SK-N-MC (cell line): ENCODE results near the gene POLK.
"Not testable (repeated sequence)": the region's sequence is repeated elsewhere in the genome, so short reads cannot be mapped to it uniquely, and the experiment has no call there.

Experiments
- DNase-seq: peaks from one replicate; pipeline ENCODE4 v3.0.0-alpha.2; 2011; ENCODE audit warnings: low read depth, low spot score
- H3K27ac ChIP-seq: fragments of 200-600 bp; sonication (generic); 2 replicates; pipeline ENCODE4 v1.5.1; 2016; ENCODE audit warnings: mixed run types
- H3K36me3 ChIP-seq: fragments of 200-600 bp; sonication (generic); 2 replicates; pipeline ENCODE4 v1.6.1; 2017; ENCODE audit warnings: antibody characterized with exemption, low read length, mixed read lengths; ENCODE audit not compliant: insufficient read depth
- H3K4me3 ChIP-seq: fragments of 200-600 bp; sonication (generic); 2 replicates; pipeline ENCODE4 v1.5.1; 2016
- H3K9ac ChIP-seq: fragments of 200-600 bp; sonication (generic); 2 replicates; pipeline ENCODE4 v1.8.0; 2017; ENCODE audit warnings: mixed run types, mixed read lengths; ENCODE audit not compliant: insufficient read length
- H3K9me3 ChIP-seq: fragments of 200-600 bp; sonication (generic); 2 replicates; pipeline ENCODE4 v1.6.1; 2017; ENCODE audit warnings: low read depth, mild to moderate bottlenecking, antibody characterized with exemption, low read length, moderate library complexity, mixed read lengths
- EZH2 ChIP-seq: fragments of 200-600 bp; sonication (generic); IDR thresholded peaks from one replicate; pipeline ENCODE4 v1.6.1; 2017; ENCODE audit warnings: antibody characterized with exemption
- FOXP2 ChIP-seq: optimal IDR thresholded peaks from 2 replicates; pipeline ENCODE3; 2011; ENCODE audit warnings: mild to moderate bottlenecking, moderate library complexity; ENCODE audit not compliant: insufficient read depth; ENCODE audit errors: extremely low read length, control extremely low read depth
- POLR2AphosphoS5 ChIP-seq: IDR thresholded peaks from 2 replicates; pipeline ENCODE4 v1.6.1; 2012; ENCODE audit warnings: mild to moderate bottlenecking, low read depth, low read length, borderline replicate concordance

The POLK gene

GRCh38 chr5:75473463-75473862, 38.2 kb upstream of the POLK start:
- TF ChIP-seq POLR2AphosphoS5, result no peak
- no peak for TF ChIP-seq FOXP2
- no peak for TF ChIP-seq EZH2
- Histone ChIP-seq H3K9me3 (no peaks in the 10 kb centered on the region), H3K36me3 (no peaks in the 10 kb centered on the region), H3K4me3 (no peak overlapping the region), H3K9ac (no peak overlapping the region), H3K27ac (no peak overlapping the region)
- no peak for DNase-seq

GRCh38 chr5:75475364-75475763, 36.3 kb upstream of the POLK start:
- Histone ChIP-seq H3K36me3 (no peaks in the 10 kb centered on the region), H3K9ac (no peak overlapping the region), H3K27ac (no peak overlapping the region), H3K9me3 (no peaks in the 10 kb centered on the region), H3K4me3 (no peak overlapping the region)
- DNase-seq, result no peak
- TF ChIP-seq FOXP2, result no peak
- no peak for TF ChIP-seq POLR2AphosphoS5
- no peak for TF ChIP-seq EZH2

GRCh38 chr5:75481024-75481423, 30.7 kb upstream of the POLK start:
- no peak for DNase-seq
- H3K36me3 ChIP-seq, result peaks cover 4% of the 10 kb centered on the region; the same call in 1 of the 2 replicates
- no peak overlapping the region for H3K27ac ChIP-seq
- H3K4me3 ChIP-seq, result no peak overlapping the region
- peaks cover 10% of the 10 kb centered on the region; the same call in 1 of the 2 replicates for H3K9me3 ChIP-seq
- TF ChIP-seq FOXP2 (no peak), POLR2AphosphoS5 (no peak), EZH2 (no peak)
- H3K9ac ChIP-seq, result no peak overlapping the region

- H3K4me3 ChIP-seq, result no peak overlapping the region
- H3K36me3 ChIP-seq, result peaks cover 4% of the 10 kb centered on the region; the same call in 1 of the 2 replicates
- H3K27ac ChIP-seq, result no peak overlapping the region
- DNase-seq, result no peak
- H3K9me3 ChIP-seq, result peaks cover 18% of the 10 kb centered on the region; the same call in 1 of the 2 replicates
- TF ChIP-seq FOXP2, result no peak
- TF ChIP-seq EZH2, result no peak
- no peak for TF ChIP-seq POLR2AphosphoS5
- H3K9ac ChIP-seq, result no peak overlapping the region
Measured at GRCh38 chr5:75482482-75482881, 29.2 kb upstream of the POLK start.

- no peak for DNase-seq
- Histone ChIP-seq H3K27ac (no peak overlapping the region), H3K9ac (no peak overlapping the region), H3K36me3 (peaks cover 4% of the 10 kb centered on the region; the same call in 1 of the 2 replicates), H3K4me3 (no peak overlapping the region), H3K9me3 (peaks cover 18% of the 10 kb centered on the region; the same call in 1 of the 2 replicates)
- TF ChIP-seq EZH2 (no peak), FOXP2 (no peak), POLR2AphosphoS5 (no peak)
Measured at GRCh38 chr5:75484605-75485004, 27.1 kb upstream of the POLK start.

GRCh38 chr5:75489847-75490246, 21.8 kb upstream of the POLK start:
- not testable (repeated sequence) for DNase-seq, H3K9ac ChIP-seq, H3K4me3 ChIP-seq, H3K27ac ChIP-seq, H3K36me3 ChIP-seq
- H3K9me3 ChIP-seq, result peaks cover 15% of the 10 kb centered on the region; the same call in 1 of the 2 replicates

GRCh38 chr5:75491621-75492020, 20.1 kb upstream of the POLK start:
- TF ChIP-seq POLR2AphosphoS5, result no peak
- TF ChIP-seq EZH2, result no peak
- Histone ChIP-seq H3K27ac (no peak overlapping the region), H3K9ac (no peak overlapping the region), H3K4me3 (no peak overlapping the region), H3K36me3 (peaks cover 13% of the 10 kb centered on the region; the same call in 1 of the 2 replicates), H3K9me3 (peaks cover 7% of the 10 kb centered on the region; the same call in 1 of the 2 replicates)
- no peak for DNase-seq

- DNase-seq, result no peak
- Histone ChIP-seq H3K27ac (no peak overlapping the region), H3K9me3 (no peaks in the 10 kb centered on the region), H3K9ac (no peak overlapping the region), H3K36me3 (peaks cover 25% of the 10 kb centered on the region), H3K4me3 (no peak overlapping the region)
- TF ChIP-seq POLR2AphosphoS5 (no peak), FOXP2 (no peak), EZH2 (no peak)
Measured at GRCh38 chr5:75496026-75496425, 15.7 kb upstream of the POLK start.

- no peak overlapping the region for H3K27ac ChIP-seq
- TF ChIP-seq POLR2AphosphoS5 (no peak), FOXP2 (no peak), EZH2 (no peak)
- H3K9ac ChIP-seq, result no peak overlapping the region
- no peak for DNase-seq
- peaks cover 19% of the 10 kb centered on the region for H3K36me3 ChIP-seq
- no peaks in the 10 kb centered on the region for H3K9me3 ChIP-seq
- no peak overlapping the region for H3K4me3 ChIP-seq
Measured at GRCh38 chr5:75498208-75498777, 13.4 kb upstream of the POLK start.

GRCh38 chr5:75498875-75499274, 12.8 kb upstream of the POLK start:
- peaks cover 20% of the 10 kb centered on the region for H3K36me3 ChIP-seq
- not testable (repeated sequence) for H3K4me3 ChIP-seq, H3K9ac ChIP-seq, DNase-seq, H3K9me3 ChIP-seq, H3K27ac ChIP-seq

GRCh38 chr5:75505112-75505511, 6.6 kb upstream of the POLK start:
- H3K27ac ChIP-seq, H3K9me3 ChIP-seq, DNase-seq, H3K9ac ChIP-seq, H3K4me3 ChIP-seq: not testable (repeated sequence)
- peaks cover 20% of the 10 kb centered on the region for H3K36me3 ChIP-seq
